GM12875 (cell line): ENCODE results near the gene TOM1L2.
A peak's percentile ranks its signal among the peaks of the same experiment; 100 is the strongest.

Source experiments
- H3K4me3 ChIP-seq: one replicate; pipeline ENCODE4 v1.5.1; 2011; ENCODE audit warnings: low read depth, low read length, control low read depth
- CTCF ChIP-seq: IDR thresholded peaks from 2 replicates; pipeline ENCODE4 v1.5.1; 2011; ENCODE audit warnings: low read depth, mild to moderate bottlenecking, control low read depth, inconsistent platforms, low read length, moderate library complexity, borderline replicate concordance; ENCODE audit not compliant: insufficient read depth

The TOM1L2 gene

GRCh38 chr17:17824119-17824782 lies 147.9 kb downstream of the TOM1L2 start:
- no peak for TF ChIP-seq CTCF
- peak overlapping the region; percentile 33 for H3K4me3 ChIP-seq

GRCh38 chr17:17823433-17824118 lies 148.6 kb downstream of the TOM1L2 start:
- H3K4me3 ChIP-seq, result peak overlapping the region; percentile 35
- no peak for TF ChIP-seq CTCF

GRCh38 chr17:17822616-17823015 lies 149.6 kb downstream of the TOM1L2 start:
- H3K4me3 ChIP-seq, result no peak overlapping the region
- TF ChIP-seq CTCF, result no peak

GRCh38 chr17:17822189-17822588 lies 150.0 kb downstream of the TOM1L2 start:
- H3K4me3 ChIP-seq, result no peak overlapping the region
- TF ChIP-seq CTCF, result no peak

GRCh38 chr17:17820463-17821158 lies 151.6 kb downstream of the TOM1L2 start:
- H3K4me3 ChIP-seq, result no peak overlapping the region
- TF ChIP-seq CTCF, result no peak

- TF ChIP-seq CTCF, result no peak
- H3K4me3 ChIP-seq, result no peak overlapping the region
Observed at GRCh38 chr17:17820046-17820445, 152.2 kb downstream of the TOM1L2 start.
